GM12878 (cell line): ENCODE data around the gene PKN3. TPM values are rescaled to one million over a fixed set of nuclear protein-coding genes. Genes with fewer than 3 reads are reported as not detected.

Experiments used
- ATAC-seq: fragments of 200-7000 bp; cut with Tn5 transposase; 3 replicates; pipeline ENCODE4 v1.9.1; 2020; ENCODE audit warnings: mild to moderate bottlenecking, moderate library complexity
- BruUV-seq: library from RNA; stranded (reverse); fragments of 400-500 nt; replicated peaks from 2 replicates; lab custom pipeline; 2021; lab: Mats Ljungman, UMichigan
- CTCF ChIA-PET: fragments of 300-600 bp; sonication (Branson Sonifier 250); formaldehyde crosslinking; extraction: SDS; loops from one replicate; lab custom pipeline; 2021; ENCODE audit warnings: inconsistent platforms; lab: Yijun Ruan, JAX
- POLR2A ChIA-PET: fragments of 350-600 bp; formaldehyde crosslinking; extraction: SDS; loops from one replicate; lab custom pipeline; 2021; ENCODE audit warnings: inconsistent platforms; lab: Charles Lee
- RAD21 ChIA-PET: fragments of 300-600 bp; sonication (Branson Sonifier 250); formaldehyde crosslinking; loops from one replicate; lab custom pipeline; 2023; ENCODE audit warnings: antibody characterized with exemption; ENCODE audit not compliant: unreplicated experiment; lab: Charles Lee
- SMC1A ChIA-PET: fragments of 300-600 bp; sonication (Branson Sonifier 250); formaldehyde crosslinking; loops from one replicate; lab custom pipeline; 2023; ENCODE audit not compliant: unreplicated experiment, uncharacterized antibody; lab: Charles Lee
- DNase-seq: peaks from one replicate; pipeline ENCODE4 v3.0.0-alpha.2; 2011; ENCODE audit warnings: low read depth, low spot score
- FAIRE-seq: peaks from 3 replicates; lab custom pipeline; 2011; peaks lifted over from hg19 to GRCh38; lab: Jason Lieb, UNC
- H2AFZ ChIP-seq: 2 replicates; pipeline ENCODE4 v1.6.0; 2011; ENCODE audit warnings: low read depth, low read length, control low read depth; ENCODE audit not compliant: control insufficient read depth
- H3K27ac ChIP-seq: 2 replicates; pipeline ENCODE4 v1.5.1; 2011; ENCODE audit warnings: control low read depth; ENCODE audit not compliant: control insufficient read depth, insufficient read depth
- H3K27me3 ChIP-seq, 2 experiments: replicated peaks in 1 of 2; 2 replicates each; pipeline versions ENCODE4 v1.6.0 to v1.6.1; 2011; ENCODE audit warnings: low read length in 1 of 2; ENCODE audit not compliant: control insufficient read depth in 2 of 2, insufficient read depth in 2 of 2
- H3K36me3 ChIP-seq, 2 experiments: 2 replicates each; pipeline ENCODE4 v1.5.1; 2011; ENCODE audit warnings: low read length in 1 of 2; ENCODE audit not compliant: control insufficient read depth in 2 of 2, insufficient read depth in 2 of 2
- H3K4me1 ChIP-seq: 2 replicates; pipeline ENCODE4 v1.6.1; 2011; ENCODE audit warnings: mild to moderate bottlenecking, low read length, moderate library complexity, mixed read lengths; ENCODE audit not compliant: control insufficient read depth, insufficient read depth
- H3K4me2 ChIP-seq: 2 replicates; pipeline ENCODE4 v1.6.0; 2011; ENCODE audit warnings: control low read depth; ENCODE audit not compliant: control insufficient read depth, insufficient read depth
- H3K4me3 ChIP-seq: fragments of 200-600 bp; sonication (generic); 2 replicates; pipeline ENCODE4 v1.5.1; 2016
- H3K79me2 ChIP-seq: 2 replicates; pipeline ENCODE4 v1.6.0; 2011; ENCODE audit warnings: low read length; ENCODE audit not compliant: control insufficient read depth, insufficient read depth
- H3K9ac ChIP-seq: 2 replicates; pipeline ENCODE4 v1.8.0; 2011; ENCODE audit warnings: low read length, control low read depth, mixed read lengths; ENCODE audit not compliant: control insufficient read depth, insufficient read depth
- H3K9me3 ChIP-seq: replicated peaks from 3 replicates; pipeline ENCODE4 v1.5.1; 2011; ENCODE audit warnings: mild to moderate bottlenecking, low read length; ENCODE audit not compliant: control insufficient read depth, insufficient read depth
- H4K20me1 ChIP-seq: 2 replicates; pipeline ENCODE4 v1.6.0; 2011; ENCODE audit not compliant: control insufficient read depth, insufficient read depth
- BACH1 ChIP-seq: fragments of 450-650 bp; IDR thresholded peaks from 2 replicates; pipeline ENCODE4 v1.6.1; 2017; ENCODE audit warnings: mild to moderate bottlenecking, borderline replicate concordance
- BCLAF1 ChIP-seq: fragments of 450-650 bp; IDR thresholded peaks from 2 replicates; pipeline ENCODE4 v1.6.1; 2017; ENCODE audit warnings: antibody characterized with exemption, mild to moderate bottlenecking, moderate library complexity
- BRCA1 ChIP-seq: IDR thresholded peaks from 2 replicates; pipeline ENCODE4 v1.6.1; 2011; ENCODE audit warnings: low read depth, low read length, improper control_type of control experiment
- CREB1 ChIP-seq: IDR thresholded peaks from 2 replicates; pipeline ENCODE4 v1.6.1; 2012; ENCODE audit warnings: low read depth, mild to moderate bottlenecking, inconsistent platforms
- GABPA ChIP-seq: IDR thresholded peaks from 2 replicates; pipeline ENCODE4 v1.6.1; 2014; ENCODE audit warnings: antibody characterized with exemption, low read depth, mild to moderate bottlenecking, inconsistent platforms
- KDM1A ChIP-seq: fragments of 200-600 bp; sonication (generic); IDR thresholded peaks from 2 replicates; pipeline ENCODE4 v1.6.1; 2016; ENCODE audit warnings: borderline replicate concordance
- MTA3 ChIP-seq: IDR thresholded peaks from 2 replicates; pipeline ENCODE4 v1.6.1; 2012; ENCODE audit warnings: low read length, inconsistent platforms, borderline replicate concordance
- MYC ChIP-seq: IDR thresholded peaks from 2 replicates; pipeline ENCODE4 v1.6.1; 2011; ENCODE audit warnings: mild to moderate bottlenecking, low read length, moderate library complexity, inconsistent platforms; ENCODE audit not compliant: insufficient read depth, insufficient replicate concordance, insufficient read length, severe bottlenecking
- PAX8 ChIP-seq: fragments of 450-650 bp; IDR thresholded peaks from 2 replicates; pipeline ENCODE4 v1.6.1; 2017; ENCODE audit warnings: mild to moderate bottlenecking, moderate library complexity
- STAT3 ChIP-seq: IDR thresholded peaks from 2 replicates; pipeline ENCODE4 v1.6.1; 2011; ENCODE audit warnings: low read depth, low read length, improper control_type of control experiment
- TBL1XR1 ChIP-seq: IDR thresholded peaks from 2 replicates; pipeline ENCODE4 v1.6.1; 2012; ENCODE audit warnings: low read depth, low read length, improper control_type of control experiment
- ZBTB33 ChIP-seq: fragments of 450-650 bp; IDR thresholded peaks from 2 replicates; pipeline ENCODE4 v1.6.1; 2017; ENCODE audit warnings: mild to moderate bottlenecking
- WGBS: methylation state at CpG from one replicate; pipeline ENCODE4 v1.1.6; 2016; ENCODE audit warnings: low lambda C conversion rate; ENCODE audit not compliant: insufficient replicate concordance, insufficient coverage; ENCODE audit errors: missing lambda C conversion rate; 5-methylcytosine and 5-hydroxymethylcytosine counted together
- in situ Hi-C: fragments of 300-500 bp; cut with MboI; formaldehyde crosslinking; loops from 9 replicates; pipeline ENCODE4 v1.14.3; 2018; ENCODE audit warnings: mixed read lengths
- intact Hi-C: fragments of 100-400 bp; cut with micrococcal nuclease; formaldehyde crosslinking; loops from one replicate; pipeline ENCODE4 v1.14.2; 2022; ENCODE audit not compliant: unreplicated experiment
- polyA plus RNA-seq, 11 experiments: library from polyadenylated mRNA; depleted of rRNA in 4 of 11; unstranded in 6 of 11; stranded (reverse) in 5 of 11; fragments of >200 nt; fragmentation: Nextera tagmentation in 4 of 11; fragmentation: Illumina TruSeq in 1 of 11; extraction: Ambion mirVana in 4 of 11; extraction: Trizol in 1 of 11; gene quantifications; 1 replicate in 1 of 11; 2 replicates in 10 of 11; pipeline versions ENCODE4 v1.2.1 to v1.2.3, GENCODE V29; 2011 to 2016; ENCODE audit warnings: inconsistent platforms in 2 of 11, missing spikeins in 2 of 11, low read depth in 1 of 11
- total RNA-seq, 4 experiments: library from RNA; depleted of rRNA in 3 of 4; stranded (reverse); fragments of >200 nt in 3 of 4; fragmentation: Illumina TruSeq in 1 of 4; extraction: Trizol in 1 of 4; gene quantifications; 2 replicates each; pipeline versions ENCODE4 v1.2.1 to v1.2.3, GENCODE V29; 2013 to 2021
- TF ChIP-seq, protein P1 (sequence below): IDR thresholded peaks from 2 replicates; pipeline ENCODE4 v1.6.1; 2012; ENCODE audit warnings: mild to moderate bottlenecking, low read depth, low read length

Gene PKN3
- total and polyA plus RNA-seq, 10 of the 15 experiments (the other 5 are each of a cell fraction or from before 2014, with no cell fraction given) = 0.35 to 11.0 (median 3.3) TPM

DNA sequence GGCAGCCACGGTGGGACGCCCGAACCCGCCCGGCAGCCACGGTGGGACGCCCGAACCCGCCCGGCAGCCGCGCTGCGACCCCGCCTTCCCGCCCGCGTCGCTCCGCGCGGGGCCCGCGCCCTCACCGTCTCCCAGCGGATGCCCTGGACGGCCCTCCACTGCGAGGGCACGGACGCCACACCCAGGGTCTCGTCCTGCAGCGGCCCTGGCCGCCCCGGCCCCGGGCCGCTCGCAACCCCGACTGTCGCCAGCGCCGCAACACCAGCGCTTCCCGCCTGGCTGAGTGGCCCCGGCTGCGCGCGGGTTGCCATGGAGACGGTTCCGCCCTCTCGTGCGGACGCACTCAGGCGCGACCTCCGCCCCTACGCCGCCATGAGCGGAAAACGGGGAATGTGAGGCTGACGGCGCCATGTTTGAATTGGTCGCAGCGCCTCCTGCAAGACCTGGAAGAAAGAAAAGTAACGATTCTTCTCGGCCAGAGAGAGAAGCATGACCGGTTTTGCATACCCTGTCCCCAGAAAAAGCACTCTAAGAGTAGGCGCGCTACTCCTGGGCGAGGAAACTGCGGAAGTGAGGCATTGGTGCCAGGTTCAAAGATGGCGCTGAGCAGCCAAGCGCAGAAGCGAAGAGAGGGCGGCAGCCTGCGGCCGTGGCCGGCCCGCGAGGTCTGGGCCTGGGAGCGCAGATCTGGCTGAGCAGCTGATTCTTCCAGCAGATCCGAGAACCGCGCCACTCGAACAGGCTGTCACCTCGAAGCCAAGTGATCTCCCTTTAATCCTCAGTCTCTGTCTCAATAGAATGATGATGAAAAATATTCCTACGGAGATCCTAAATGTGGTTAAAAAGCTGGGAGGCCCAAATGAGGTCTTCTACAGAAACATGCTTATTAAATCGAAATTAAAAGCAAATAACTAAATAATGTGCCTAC is 45.6 kb upstream of the PKN3 start, which contains the start of gene DYNC2I2:
Gene DYNC2I2 (minus strand): TSS at position 432 of the 928 bp plus-strand sequence. CDS start 121 bp downstream, at position 311.
- ChIA-PET POLR2A (interaction anchor here (0.6 to 1.4 kb wide), 9 partner anchors 11 to 231 kb away, joined by 3 to 8 read pairs (median 4); partner anchors contain the start of gene SET), RAD21 (interaction anchor here (1.1 to 1.3 kb wide), 3 partner anchors 13 to 31 kb away, joined by 3 to 6 read pairs (median 5); no protein-coding TSS in a partner anchor), SMC1A (interaction anchor here (1.0 to 1.6 kb wide), 3 partner anchors 13 to 37 kb away, joined by 3 read pairs; no protein-coding TSS in a partner anchor), CTCF (interaction anchor here (0.9 to 1.2 kb wide), 2 partner anchors 12 to 35 kb away, joined by 3 read pairs; no protein-coding TSS in a partner anchor)
- H3K79me2 ChIP-seq = no peaks in the 10 kb centered on the region; the same call in 1 of the 2 replicates
- H3K27ac ChIP-seq = peak within 1 kb of the TSS; percentile 99
- peak within 1 kb of the TSS; percentile 97 for H2AFZ ChIP-seq
- under 1% methylated on average over 62 of the region's 86 CpGs for WGBS
- TSS peak; percentile 83 for BruUV-seq
- no peaks in the 10 kb centered on the region for H3K9me3 ChIP-seq
- DNase-seq = peak; percentile 69
- H3K4me3 ChIP-seq = peak within 1 kb of the TSS; percentile 73
- H3K9ac ChIP-seq = peak within 1 kb of the TSS; percentile 94
- peak; percentile 44 for FAIRE-seq
- in situ Hi-C loops = no loop called here
- H3K36me3 ChIP-seq = no peaks in the 10 kb centered on the region
- no peaks in the 10 kb centered on the region for H3K27me3 ChIP-seq
- H4K20me1 ChIP-seq = no peaks in the 10 kb centered on the region
- H3K4me1 ChIP-seq = peaks cover 3% of the 10 kb centered on the region; the same call in 1 of the 2 replicates
- H3K4me2 ChIP-seq = peak within 1 kb of the TSS; percentile 66
- intact Hi-C loops = loop anchor here (10.0 kb wide), 1 partner anchor 118 kb away; the partner anchor contains the start of gene ZER1
- ATAC-seq = peak; percentile 86
- TF ChIP-seq MTA3 (0 out of 2 replicates have a peak, but pooled peaks have one; percentile 2), GABPA (no peak), PAX8 (peak; percentile 98), TBL1XR1 (peak; percentile 58; the same call in 1 of the 2 replicates), KDM1A (no peak), BCLAF1 (peak; percentile 59; the same call in 1 of the 2 replicates), MYC (peak; percentile 59), STAT3 (no peak), CREB1 (peak; percentile 62; the same call in 1 of the 2 replicates), ZBTB33 (no peak), BRCA1 (no peak), BACH1 (peak; percentile 85)
- TF ChIP-seq, protein P1, sequence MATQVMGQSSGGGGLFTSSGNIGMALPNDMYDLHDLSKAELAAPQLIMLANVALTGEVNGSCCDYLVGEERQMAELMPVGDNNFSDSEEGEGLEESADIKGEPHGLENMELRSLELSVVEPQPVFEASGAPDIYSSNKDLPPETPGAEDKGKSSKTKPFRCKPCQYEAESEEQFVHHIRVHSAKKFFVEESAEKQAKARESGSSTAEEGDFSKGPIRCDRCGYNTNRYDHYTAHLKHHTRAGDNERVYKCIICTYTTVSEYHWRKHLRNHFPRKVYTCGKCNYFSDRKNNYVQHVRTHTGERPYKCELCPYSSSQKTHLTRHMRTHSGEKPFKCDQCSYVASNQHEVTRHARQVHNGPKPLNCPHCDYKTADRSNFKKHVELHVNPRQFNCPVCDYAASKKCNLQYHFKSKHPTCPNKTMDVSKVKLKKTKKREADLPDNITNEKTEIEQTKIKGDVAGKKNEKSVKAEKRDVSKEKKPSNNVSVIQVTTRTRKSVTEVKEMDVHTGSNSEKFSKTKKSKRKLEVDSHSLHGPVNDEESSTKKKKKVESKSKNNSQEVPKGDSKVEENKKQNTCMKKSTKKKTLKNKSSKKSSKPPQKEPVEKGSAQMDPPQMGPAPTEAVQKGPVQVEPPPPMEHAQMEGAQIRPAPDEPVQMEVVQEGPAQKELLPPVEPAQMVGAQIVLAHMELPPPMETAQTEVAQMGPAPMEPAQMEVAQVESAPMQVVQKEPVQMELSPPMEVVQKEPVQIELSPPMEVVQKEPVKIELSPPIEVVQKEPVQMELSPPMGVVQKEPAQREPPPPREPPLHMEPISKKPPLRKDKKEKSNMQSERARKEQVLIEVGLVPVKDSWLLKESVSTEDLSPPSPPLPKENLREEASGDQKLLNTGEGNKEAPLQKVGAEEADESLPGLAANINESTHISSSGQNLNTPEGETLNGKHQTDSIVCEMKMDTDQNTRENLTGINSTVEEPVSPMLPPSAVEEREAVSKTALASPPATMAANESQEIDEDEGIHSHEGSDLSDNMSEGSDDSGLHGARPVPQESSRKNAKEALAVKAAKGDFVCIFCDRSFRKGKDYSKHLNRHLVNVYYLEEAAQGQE = no peak
